ENCODE measurements around the gene SYK. TPM values are rescaled to one million over a fixed set of nuclear protein-coding genes. Genes with fewer than 3 reads are reported as not detected.

SYK gene
- total and polyA plus RNA-seq, 2 of the 13 experiments (the other 11 are each of a cell fraction or from before 2014, with no cell fraction given), result not detected

DNA sequence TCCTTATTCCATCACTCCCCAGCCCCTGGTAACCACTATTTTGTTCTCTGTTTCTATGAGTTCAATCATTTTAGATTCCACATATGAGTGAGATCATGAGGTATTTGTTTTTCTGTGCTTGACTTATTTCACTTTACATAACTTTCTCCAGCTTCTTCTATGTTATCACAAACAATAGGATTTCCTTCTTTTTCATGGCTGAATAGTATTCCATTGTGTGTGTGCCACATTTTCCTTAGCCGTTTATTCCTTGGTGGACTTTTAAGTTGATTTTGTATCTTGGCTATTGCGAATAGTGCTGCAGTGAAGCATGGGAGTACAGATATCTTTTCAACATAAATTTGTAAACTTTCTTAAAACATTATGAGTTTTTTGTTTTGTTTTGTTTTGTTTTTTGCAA lies 15.1 kb downstream of the SYK start:
- Histone ChIP-seq H3K27ac (ENCODE audit: extremely low read length, insufficient read depth, low read length) (no peak overlapping the region), H3K79me2 (ENCODE audit: insufficient read depth, low read length) (no peaks in the 10 kb centered on the region), H4K20me1 (ENCODE audit: insufficient read depth, low read length) (no peaks in the 10 kb centered on the region), H3K27me3 (ENCODE audit: control insufficient read depth in 1 of 2, insufficient read depth in 2 of 2, low read length in 2 of 2) (no peaks in the 10 kb centered on the region), H3K4me2 (ENCODE audit: low read depth, low read length) (no peak overlapping the region), H3K9ac (ENCODE audit: insufficient read depth, low read depth, low read length) (no peak overlapping the region), H3K4me3 (replicated peaks in 1 of 3; ENCODE audit: insufficient read depth in 1 of 3, low read depth in 2 of 3, low read length in 3 of 3) (no peak overlapping the region), H2AFZ (ENCODE audit: low read length) (no peak overlapping the region), H3K4me1 (ENCODE audit: insufficient read depth, low read length) (no peaks in the 10 kb centered on the region), H3K36me3 (replicated peaks in 1 of 2; ENCODE audit: control insufficient read depth in 1 of 2, insufficient read depth in 2 of 2, low read length in 2 of 2) (no peaks in the 10 kb centered on the region), H3K9me3 (ENCODE audit: low read length) (no peaks in the 10 kb centered on the region)
- TF ChIP-seq ZNF766 (CRISPR knock-in tag; IDR thresholded peaks at IDR 0.05; ENCODE audit: borderline replicate concordance) (no peak), ZFP1 (CRISPR knock-in tag; IDR thresholded peaks at IDR 0.05) (no peak), SIN3A (IDR thresholded peaks at IDR 0.05; ENCODE audit: borderline replicate concordance, low read depth, low read length) (no peak), ZNF747 (CRISPR knock-in tag; IDR thresholded peaks at IDR 0.05; ENCODE audit: borderline replicate concordance) (no peak), ZNF891 (CRISPR knock-in tag; IDR thresholded peaks at IDR 0.05) (no peak), ZNF143 (CRISPR knock-in tag; IDR thresholded peaks at IDR 0.05) (no peak), IKZF4 (CRISPR knock-in tag; IDR thresholded peaks at IDR 0.05; ENCODE audit: borderline replicate concordance, low read depth, not compliant biosample characterization) (no peak), ZNF816 (CRISPR knock-in tag; IDR thresholded peaks at IDR 0.05; ENCODE audit: borderline replicate concordance) (no peak), ZFP36L2 (CRISPR knock-in tag; IDR thresholded peaks at IDR 0.05) (no peak), ZMYM3 (CRISPR knock-in tag; IDR thresholded peaks at IDR 0.05) (no peak), CHD4 (IDR thresholded peaks at IDR 0.05; ENCODE audit: borderline replicate concordance, low read length) (no peak), HNF4A (CRISPR knock-in tag; IDR thresholded peaks at IDR 0.05) (no peak)
- ChIA-PET POLR2A (no interaction called here), CTCF (ENCODE audit: low intra/inter-chr PET ratio, low total read pairs) (no interaction called here)
- DNase-seq (ENCODE audit: low spot score) (no peak), ATAC-seq (no peak), FAIRE-seq (no peak)
- intact Hi-C loops (cut with micrococcal nuclease; ENCODE audit: unreplicated experiment) (no loop called here), in situ Hi-C loops (cut with HindIII; ENCODE audit: extremely low pct_ligation_motif_present, low pct_unique_long_range_greater_than_20kb) (no loop called here)
- WGBS (ENCODE audit: low lambda C conversion rate), result 15% methylated on average over 2 of the region's 2 CpGs
- no TSS peak for BruUV-seq (replicated peaks)
